ENCODE data around the gene ENOX2.

DNA sequence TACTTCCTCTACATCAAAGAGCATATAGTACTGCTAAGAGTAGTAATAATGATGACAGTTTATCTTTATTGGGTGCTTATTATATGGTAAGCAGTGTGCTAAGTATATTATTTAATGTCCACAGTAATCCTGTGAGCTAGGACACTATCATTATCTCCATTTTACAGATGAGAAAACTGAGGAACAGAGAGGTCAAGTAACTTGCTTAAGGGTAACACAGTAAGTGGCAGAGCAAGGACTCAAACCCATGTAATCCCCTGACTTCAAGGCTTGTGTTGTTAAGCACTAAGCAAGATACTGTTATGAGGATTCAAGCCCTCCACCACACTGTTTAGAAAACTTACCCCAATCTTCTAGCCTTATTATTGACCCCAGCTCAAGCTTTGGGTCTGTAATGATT lies 202.4 kb downstream of the ENOX2 start:
- TF ChIP-seq POLR2AphosphoS5 (IDR thresholded peaks at IDR 0.05; ENCODE audit: low read depth, low read length) = no peak
- TF ChIP-seq POLR2A (IDR thresholded peaks at IDR 0.05; ENCODE audit: low read depth, low read length) = no peak
- TF ChIP-seq TAF1 (IDR thresholded peaks at IDR 0.05; ENCODE audit: borderline replicate concordance, low read depth, low read length) = no peak
